Loucy (cell line): Measurements from ENCODE around the gene MARCHF9.

Experiments
- H2AFZ ChIP-seq: fragments of 200-600 bp; sonication (generic); 2 replicates; pipeline ENCODE4 v1.6.0; 2016; ENCODE audit warnings: antibody characterized with exemption, mild to moderate bottlenecking, low read length, moderate library complexity
- H3F3A ChIP-seq: fragments of 200-600 bp; 2 replicates; pipeline ENCODE4 v1.6.0; 2016; ENCODE audit warnings: antibody characterized with exemption, low read depth, mild to moderate bottlenecking
- H3K27me3 ChIP-seq: fragments of 200-600 bp; sonication (generic); 2 replicates; pipeline ENCODE4 v1.6.1; 2014; ENCODE audit warnings: low read length, mild to moderate bottlenecking; ENCODE audit not compliant: insufficient read depth, poor library complexity, severe bottlenecking
- H3K36me3 ChIP-seq: fragments of 200-600 bp; sonication (generic); 2 replicates; pipeline ENCODE4 v1.6.1; 2016; ENCODE audit warnings: low read length; ENCODE audit not compliant: insufficient read depth
- H3K4me1 ChIP-seq: fragments of 200-600 bp; sonication (generic); 2 replicates; pipeline ENCODE4 v1.5.1; 2014; ENCODE audit warnings: low read length, mild to moderate bottlenecking; ENCODE audit not compliant: insufficient read depth, poor library complexity, severe bottlenecking
- H3K4me2 ChIP-seq: fragments of 200-600 bp; sonication (generic); 2 replicates; pipeline ENCODE4 v1.6.0; 2014; ENCODE audit warnings: antibody characterized with exemption, low read length, low read depth, mild to moderate bottlenecking; ENCODE audit not compliant: poor library complexity, severe bottlenecking
- H3K4me3 ChIP-seq: fragments of 200-600 bp; sonication (generic); 2 replicates; pipeline ENCODE4 v1.5.1; 2014; ENCODE audit warnings: low read length, mild to moderate bottlenecking, mixed read lengths; ENCODE audit not compliant: poor library complexity, severe bottlenecking
- H3K79me2 ChIP-seq: fragments of 200-600 bp; sonication (generic); 2 replicates; pipeline ENCODE4 v1.6.1; 2014; ENCODE audit warnings: low read length; ENCODE audit not compliant: insufficient read depth
- H3K9ac ChIP-seq: fragments of 200-600 bp; sonication (generic); 2 replicates; pipeline ENCODE4 v1.6.0; 2014; ENCODE audit warnings: mild to moderate bottlenecking, low read depth, low read length, moderate library complexity; ENCODE audit not compliant: poor library complexity, severe bottlenecking
- H3K9me2 ChIP-seq: fragments of 200-600 bp; sonication (generic); replicated peaks from 2 replicates; pipeline ENCODE4 v1.6.1; 2016; ENCODE audit warnings: low read depth, low read length, mixed read lengths
- H3K9me3 ChIP-seq: fragments of 200-600 bp; sonication (generic); 2 replicates; pipeline ENCODE4 v1.6.1; 2014; ENCODE audit warnings: mild to moderate bottlenecking, antibody characterized with exemption, low read length, low read depth; ENCODE audit not compliant: insufficient read depth
- H4K20me1 ChIP-seq: fragments of 200-600 bp; sonication (generic); 2 replicates; pipeline ENCODE4 v1.6.0; 2014; ENCODE audit warnings: antibody characterized with exemption, low read length, mild to moderate bottlenecking; ENCODE audit not compliant: insufficient read depth, poor library complexity, severe bottlenecking
- CTCF ChIP-seq: fragments of 200-600 bp; sonication (generic); conservative IDR thresholded peaks from 2 replicates; pipeline ENCODE4 v1.5.1; 2014; ENCODE audit warnings: mild to moderate bottlenecking, antibody characterized with exemption, low read length
- EZH2phosphoT487 ChIP-seq: fragments of 200-600 bp; IDR thresholded peaks from 2 replicates; pipeline ENCODE4 v1.6.1; 2018; ENCODE audit warnings: antibody characterized with exemption, mild to moderate bottlenecking, moderate library complexity, borderline replicate concordance

The MARCHF9 gene

GRCh38 chr12:57746025-57746424 lies 8.9 kb upstream of the MARCHF9 start:
- no peaks in the 10 kb centered on the region for H3K9me3 ChIP-seq
- no peak overlapping the region for H3K9ac ChIP-seq
- peaks cover 27% of the 10 kb centered on the region for H3K36me3 ChIP-seq
- H3F3A ChIP-seq: no peaks in the 10 kb centered on the region; the same call in 1 of the 2 replicates
- H3K79me2 ChIP-seq: peaks cover 37% of the 10 kb centered on the region
- TF ChIP-seq CTCF (no peak), EZH2phosphoT487 (no peak)
- H4K20me1 ChIP-seq: peaks cover 17% of the 10 kb centered on the region
- no peak overlapping the region for H3K4me3 ChIP-seq
- H2AFZ ChIP-seq: no peak overlapping the region
- no peaks in the 10 kb centered on the region for H3K9me2 ChIP-seq
- peak overlapping the region; percentile 72 for H3K4me2 ChIP-seq
- no peaks in the 10 kb centered on the region for H3K27me3 ChIP-seq
- peaks cover 20% of the 10 kb centered on the region for H3K4me1 ChIP-seq

- peaks cover 27% of the 10 kb centered on the region for H3K36me3 ChIP-seq
- H4K20me1 ChIP-seq: peaks cover 25% of the 10 kb centered on the region
- H3K27me3 ChIP-seq: no peaks in the 10 kb centered on the region
These were observed 5.8 kb upstream of the MARCHF9 start for GRCh38 chr12:57749061-57749460.

GRCh38 chr12:57750561-57751431 lies 4.1 kb upstream of the MARCHF9 start:
- peak overlapping the region; percentile 99 for H3K4me3 ChIP-seq
- no peaks in the 10 kb centered on the region for H3K27me3 ChIP-seq
- H3K36me3 ChIP-seq: peaks cover 27% of the 10 kb centered on the region
- no peak for TF ChIP-seq EZH2phosphoT487
- no peak for TF ChIP-seq CTCF
- H3K9me3 ChIP-seq: no peaks in the 10 kb centered on the region
- peaks cover 7% of the 10 kb centered on the region for H3F3A ChIP-seq
- H4K20me1 ChIP-seq: peaks cover 25% of the 10 kb centered on the region
- no peak overlapping the region for H2AFZ ChIP-seq
- peak overlapping the region; percentile 93 for H3K4me2 ChIP-seq
- H3K79me2 ChIP-seq: peaks cover 42% of the 10 kb centered on the region
- H3K9me2 ChIP-seq: no peaks in the 10 kb centered on the region
- H3K9ac ChIP-seq: peak overlapping the region; percentile 99
- peaks cover 33% of the 10 kb centered on the region for H3K4me1 ChIP-seq

More at GRCh38 chr12:57749061-57749460, 5.8 kb upstream of the MARCHF9 start:
- Histone ChIP-seq H3K9me3 (no peaks in the 10 kb centered on the region), H3K4me2 (no peak overlapping the region), H3F3A (peaks cover 5% of the 10 kb centered on the region), H2AFZ (no peak overlapping the region), H3K4me3 (no peak overlapping the region), H3K9ac (no peak overlapping the region), H3K9me2 (no peaks in the 10 kb centered on the region), H3K4me1 (peaks cover 31% of the 10 kb centered on the region), H3K79me2 (peaks cover 40% of the 10 kb centered on the region)
- TF ChIP-seq CTCF: no peak
- no peak for TF ChIP-seq EZH2phosphoT487
